HTERT RPE-1 (cell line): Measurements from ENCODE around the gene IFTAP.

Experiments used
- in situ Hi-C: fragments of 300-500 bp; cut with MboI; formaldehyde crosslinking; loops from 4 replicates; pipeline ENCODE4 v1.14.3; 2020; ENCODE audit warnings: low sequenced_read_pairs

The IFTAP gene

GRCh38 chr11:36596880-36597279, 2.6 kb downstream of the IFTAP start:
- in situ Hi-C loops = no loop called here

GRCh38 chr11:36598051-36598450, 3.7 kb downstream of the IFTAP start, which contains the start of gene RAG2:
TSS of gene RAG2 (minus strand) at chr11:36598236. CDS start at chr11:36594168, 4,068 bp downstream.
- in situ Hi-C loops = no loop called here

GRCh38 chr11:36600180-36600579, 5.9 kb downstream of the IFTAP start:
- in situ Hi-C loops = no loop called here

GRCh38 chr11:36601155-36601554, 6.9 kb downstream of the IFTAP start:
- in situ Hi-C loops = no loop called here

- in situ Hi-C loops = no loop called here
Measured at GRCh38 chr11:36602135-36602534, 7.8 kb downstream of the IFTAP start.

GRCh38 chr11:36605221-36606216, 11.2 kb downstream of the IFTAP start:
- in situ Hi-C loops = no loop called here

- in situ Hi-C loops = no loop called here
Measured at GRCh38 chr11:36608491-36609199, 14.3 kb downstream of the IFTAP start.

- in situ Hi-C loops = no loop called here
Measured at GRCh38 chr11:36609383-36609782, 15.1 kb downstream of the IFTAP start.

- in situ Hi-C loops = no loop called here
Measured at GRCh38 chr11:36615826-36616225, 21.5 kb downstream of the IFTAP start.

GRCh38 chr11:36617543-36618362, 23.5 kb downstream of the IFTAP start:
- in situ Hi-C loops = no loop called here

- in situ Hi-C loops = no loop called here
Measured at GRCh38 chr11:36618363-36619047, 24.2 kb downstream of the IFTAP start.

- in situ Hi-C loops = no loop called here
Measured at GRCh38 chr11:36619502-36619901, 25.2 kb downstream of the IFTAP start.

GRCh38 chr11:36620246-36620645, 25.9 kb downstream of the IFTAP start:
- in situ Hi-C loops = no loop called here

- in situ Hi-C loops = no loop called here
Measured at GRCh38 chr11:36622431-36623136, 28.3 kb downstream of the IFTAP start.

- in situ Hi-C loops = no loop called here
Measured at GRCh38 chr11:36623494-36623893, 29.2 kb downstream of the IFTAP start.

- in situ Hi-C loops = no loop called here
Measured at GRCh38 chr11:36627006-36627405, 32.7 kb downstream of the IFTAP start.

- in situ Hi-C loops = no loop called here
Measured at GRCh38 chr11:36627471-36627870, 33.2 kb downstream of the IFTAP start.

GRCh38 chr11:36628141-36628540, 33.8 kb downstream of the IFTAP start:
- in situ Hi-C loops = no loop called here

GRCh38 chr11:36628765-36629244, 34.5 kb downstream of the IFTAP start:
- in situ Hi-C loops = no loop called here

- in situ Hi-C loops = no loop called here
Measured at GRCh38 chr11:36631774-36632173, 37.5 kb downstream of the IFTAP start.
